ENCODE data around the gene OPN5. TPM values are rescaled to one million over a fixed set of nuclear protein-coding genes. Genes with fewer than 3 reads are reported as not detected.

Gene OPN5
- total and polyA plus RNA-seq, 2 donors from 2014 or later, result 0.16 TPM; not detected in 1

DNA sequence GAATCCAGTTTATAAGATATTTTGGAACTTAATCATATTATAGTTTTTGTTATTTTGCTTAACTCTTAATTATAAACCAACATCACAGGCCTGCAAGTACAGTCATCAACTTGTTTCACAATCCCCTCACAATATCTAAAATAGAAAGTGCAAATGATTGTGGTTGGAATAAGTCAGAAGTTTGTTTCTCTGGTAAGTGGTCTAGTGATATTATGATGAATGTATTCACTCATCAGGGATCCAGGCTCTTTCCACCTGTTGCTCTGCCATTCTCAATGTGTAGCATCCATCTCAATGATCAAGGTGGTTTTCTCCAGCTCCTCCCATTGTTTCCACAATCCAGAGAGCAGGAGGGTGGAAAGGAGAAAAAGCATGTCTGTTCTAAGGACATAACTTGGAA is 54.2 kb downstream of the OPN5 start:
- H3K4me1 ChIP-seq (ENCODE audit: control insufficient read depth in 2 of 3, insufficient read depth in 2 of 3, low read depth in 1 of 3, low read length in 3 of 3), result no peaks in the 10 kb centered on the region
- no peaks in the 10 kb centered on the region for H3K9me3 ChIP-seq (ENCODE audit: control insufficient read depth in 2 of 3, insufficient read depth in 1 of 3, low read length in 3 of 3)
- H3K4me3 ChIP-seq (ENCODE audit: low read length in 3 of 3), result no peak overlapping the region
- no peaks in the 10 kb centered on the region for H3K27me3 ChIP-seq (ENCODE audit: control insufficient read depth, insufficient read depth, low read length)
- H3K27ac ChIP-seq (ENCODE audit: low read depth in 2 of 2, low read length in 2 of 2), result no peak overlapping the region
- intact Hi-C loops (cut with DNase I), result no loop called here
- DNase-seq, result no peak
- H3K36me3 ChIP-seq (ENCODE audit: control insufficient read depth in 2 of 3, insufficient read depth in 3 of 3, low read length in 3 of 3), result no peaks in the 10 kb centered on the region
- H3K9ac ChIP-seq (ENCODE audit: low read length in 3 of 3), result no peak overlapping the region
- no peak for FAIRE-seq
- TF ChIP-seq, protein P1, sequence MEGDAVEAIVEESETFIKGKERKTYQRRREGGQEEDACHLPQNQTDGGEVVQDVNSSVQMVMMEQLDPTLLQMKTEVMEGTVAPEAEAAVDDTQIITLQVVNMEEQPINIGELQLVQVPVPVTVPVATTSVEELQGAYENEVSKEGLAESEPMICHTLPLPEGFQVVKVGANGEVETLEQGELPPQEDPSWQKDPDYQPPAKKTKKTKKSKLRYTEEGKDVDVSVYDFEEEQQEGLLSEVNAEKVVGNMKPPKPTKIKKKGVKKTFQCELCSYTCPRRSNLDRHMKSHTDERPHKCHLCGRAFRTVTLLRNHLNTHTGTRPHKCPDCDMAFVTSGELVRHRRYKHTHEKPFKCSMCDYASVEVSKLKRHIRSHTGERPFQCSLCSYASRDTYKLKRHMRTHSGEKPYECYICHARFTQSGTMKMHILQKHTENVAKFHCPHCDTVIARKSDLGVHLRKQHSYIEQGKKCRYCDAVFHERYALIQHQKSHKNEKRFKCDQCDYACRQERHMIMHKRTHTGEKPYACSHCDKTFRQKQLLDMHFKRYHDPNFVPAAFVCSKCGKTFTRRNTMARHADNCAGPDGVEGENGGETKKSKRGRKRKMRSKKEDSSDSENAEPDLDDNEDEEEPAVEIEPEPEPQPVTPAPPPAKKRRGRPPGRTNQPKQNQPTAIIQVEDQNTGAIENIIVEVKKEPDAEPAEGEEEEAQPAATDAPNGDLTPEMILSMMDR (IDR thresholded peaks at IDR 0.05; ENCODE audit: borderline replicate concordance, extremely low read depth, insufficient read depth), result no peak

- no peak for DNase-seq
- Histone ChIP-seq H3K36me3 (ENCODE audit: control insufficient read depth in 2 of 3, insufficient read depth in 3 of 3, low read length in 3 of 3) (no peaks in the 10 kb centered on the region), H3K27ac (ENCODE audit: low read depth in 2 of 2, low read length in 2 of 2) (no peak overlapping the region), H3K27me3 (ENCODE audit: control insufficient read depth, insufficient read depth, low read length) (no peaks in the 10 kb centered on the region), H3K9ac (ENCODE audit: low read length in 3 of 3) (no peak overlapping the region), H3K4me1 (ENCODE audit: control insufficient read depth in 2 of 3, insufficient read depth in 2 of 3, low read depth in 1 of 3, low read length in 3 of 3) (no peaks in the 10 kb centered on the region), H3K4me3 (ENCODE audit: low read length in 3 of 3) (no peak overlapping the region), H3K9me3 (ENCODE audit: control insufficient read depth in 2 of 3, insufficient read depth in 1 of 3, low read length in 3 of 3) (no peaks in the 10 kb centered on the region)
- FAIRE-seq, result no peak
- TF ChIP-seq, protein P1 (IDR thresholded peaks at IDR 0.05; ENCODE audit: borderline replicate concordance, extremely low read depth, insufficient read depth), result no peak
- intact Hi-C loops (cut with DNase I), result no loop called here
Measured at GRCh38 chr6:47836639-47837038, 54.8 kb downstream of the OPN5 start.

DNA sequence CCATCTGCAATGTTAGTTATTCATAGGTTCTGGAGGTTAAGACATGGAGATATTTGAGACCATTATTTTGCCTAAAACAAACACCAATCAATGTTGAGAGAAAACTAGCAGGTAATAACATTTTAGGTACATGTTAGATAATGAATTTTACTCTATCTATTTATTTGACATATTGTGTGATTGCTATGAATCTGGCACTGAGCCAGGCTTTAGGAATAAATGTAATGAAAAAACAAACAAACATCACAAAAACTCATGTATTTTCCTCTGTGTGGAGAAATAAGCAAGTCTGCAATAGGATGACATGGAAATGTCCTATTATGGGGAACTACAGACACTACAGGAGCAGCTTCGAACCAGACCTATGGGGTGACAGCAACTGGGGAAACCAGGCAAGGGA is 57.8 kb downstream of the OPN5 start:
- H3K9me3 ChIP-seq (ENCODE audit: control insufficient read depth in 2 of 3, insufficient read depth in 1 of 3, low read length in 3 of 3), result peaks cover 0 to 4% (median 0%) of the 10 kb centered on the region in 3 donors
- no peak overlapping the region for H3K9ac ChIP-seq (ENCODE audit: low read length in 3 of 3)
- intact Hi-C loops (cut with DNase I), result no loop called here
- H3K27me3 ChIP-seq (ENCODE audit: control insufficient read depth, insufficient read depth, low read length), result no peaks in the 10 kb centered on the region
- H3K36me3 ChIP-seq (ENCODE audit: control insufficient read depth in 2 of 3, insufficient read depth in 3 of 3, low read length in 3 of 3), result no peaks in the 10 kb centered on the region
- DNase-seq (no peak), FAIRE-seq (no peak)
- no peak overlapping the region for H3K4me3 ChIP-seq (ENCODE audit: low read length in 3 of 3)
- H3K4me1 ChIP-seq (ENCODE audit: control insufficient read depth in 2 of 3, insufficient read depth in 2 of 3, low read depth in 1 of 3, low read length in 3 of 3), result no peaks in the 10 kb centered on the region
- H3K27ac ChIP-seq (ENCODE audit: low read depth in 2 of 2, low read length in 2 of 2), result no peak overlapping the region
- TF ChIP-seq, protein P1 (IDR thresholded peaks at IDR 0.05; ENCODE audit: borderline replicate concordance, extremely low read depth, insufficient read depth), result no peak

DNA sequence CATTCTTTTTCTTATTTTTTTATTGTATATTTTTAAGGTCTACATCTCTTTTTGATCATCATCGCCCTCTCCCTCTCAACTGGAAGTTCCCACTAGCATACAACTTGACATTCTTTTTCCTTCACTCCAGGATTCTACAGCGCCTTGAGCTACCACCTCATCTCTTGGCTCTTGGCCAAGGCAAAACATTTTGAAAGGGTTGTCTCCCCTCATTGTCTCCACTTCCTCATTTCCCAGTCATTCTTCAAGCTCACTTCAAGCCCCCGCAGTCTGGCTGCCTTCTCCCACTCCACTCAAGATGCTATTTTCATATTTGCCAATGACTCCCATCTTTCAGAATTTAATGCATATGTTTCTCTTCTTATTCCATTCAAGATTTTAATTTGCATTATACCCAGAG is 63.0 kb downstream of the OPN5 start:
- H3K9ac ChIP-seq (ENCODE audit: low read length in 3 of 3), result no peak overlapping the region
- FAIRE-seq (no peak), DNase-seq (no peak)
- no peak overlapping the region for H3K4me3 ChIP-seq (ENCODE audit: low read length in 3 of 3)
- no peak overlapping the region for H3K27ac ChIP-seq (ENCODE audit: low read depth in 2 of 2, low read length in 2 of 2)
- no peaks in the 10 kb centered on the region for H3K27me3 ChIP-seq (ENCODE audit: control insufficient read depth, insufficient read depth, low read length)
- no peaks in the 10 kb centered on the region for H3K36me3 ChIP-seq (ENCODE audit: control insufficient read depth in 2 of 3, insufficient read depth in 3 of 3, low read length in 3 of 3)
- TF ChIP-seq, protein P1 (IDR thresholded peaks at IDR 0.05; ENCODE audit: borderline replicate concordance, extremely low read depth, insufficient read depth), result no peak
- peaks cover 0 to 4% (median 0%) of the 10 kb centered on the region in 3 donors for H3K9me3 ChIP-seq (ENCODE audit: control insufficient read depth in 2 of 3, insufficient read depth in 1 of 3, low read length in 3 of 3)
- no peaks in the 10 kb centered on the region for H3K4me1 ChIP-seq (ENCODE audit: control insufficient read depth in 2 of 3, insufficient read depth in 2 of 3, low read depth in 1 of 3, low read length in 3 of 3)
- intact Hi-C loops (cut with DNase I), result no loop called here
